CD8-positive, alpha-beta memory T cell (primary cell): Measurements from ENCODE around the gene DBT. TPM values are rescaled to one million over a fixed set of nuclear protein-coding genes. Genes with fewer than 3 reads are reported as not detected.

Source experiments
- CTCF ChIA-PET: fragments of 350-600 bp; sonication (Branson Sonifier 250); formaldehyde crosslinking; loops from one replicate; lab custom pipeline; 2021; ENCODE audit warnings: antibody characterized with exemption; lab: Charles Lee
- POLR2A ChIA-PET: fragments of 350-600 bp; sonication (Branson Sonifier 250); formaldehyde crosslinking; loops from one replicate; lab custom pipeline; 2021; ENCODE audit warnings: antibody characterized with exemption; lab: Charles Lee
- DNase-seq, 5 donors: peaks; one replicate each; pipeline versions ENCODE4 v3.0.0 to v3.0.0-alpha.2; 2020 to 2022; ENCODE audit warnings: mixed read lengths in 1 of 5
- H3K27ac ChIP-seq: one replicate; pipeline ENCODE4 v1.7.0; 2013; ENCODE audit warnings: low read depth, mild to moderate bottlenecking, low read length, moderate library complexity
- H3K27me3 ChIP-seq: 2 replicates; pipeline ENCODE4 v1.7.0; 2013; ENCODE audit warnings: low read length, mild to moderate bottlenecking; ENCODE audit not compliant: insufficient read depth, poor library complexity, severe bottlenecking
- H3K36me3 ChIP-seq: 2 replicates; pipeline ENCODE4 v1.7.0; 2013; ENCODE audit warnings: mild to moderate bottlenecking, low read length, moderate library complexity; ENCODE audit not compliant: insufficient read depth
- H3K4me1 ChIP-seq: 2 replicates; pipeline ENCODE4 v1.7.0; 2013; ENCODE audit warnings: mild to moderate bottlenecking, low read length, moderate library complexity; ENCODE audit not compliant: insufficient read depth
- H3K4me3 ChIP-seq: 2 replicates; pipeline ENCODE4 v1.7.0; 2013; ENCODE audit warnings: mild to moderate bottlenecking, low read length
- H3K9me3 ChIP-seq: 2 replicates; pipeline ENCODE4 v1.7.0; 2013; ENCODE audit warnings: mild to moderate bottlenecking, low read length
- H3K27ac Mint-ChIP-seq, 8 donors: one replicate each; pipeline ENCODE4 v1.8.0; 2020 to 2021; ENCODE audit warnings: mixed read lengths in 8 of 8, mild to moderate bottlenecking in 6 of 8, inconsistent platforms in 3 of 8, moderate library complexity in 3 of 8
- H3K27me3 Mint-ChIP-seq, 2 donors: one replicate each; pipeline ENCODE4 v1.8.0; 2020 to 2021; ENCODE audit warnings: mixed read lengths in 2 of 2, mild to moderate bottlenecking in 1 of 2, moderate library complexity in 1 of 2
- H3K36me3 Mint-ChIP-seq, 3 donors: one replicate each; pipeline ENCODE4 v1.8.0; 2020 to 2021; ENCODE audit warnings: mixed read lengths in 3 of 3, inconsistent platforms in 1 of 3, mild to moderate bottlenecking in 1 of 3
- H3K4me1 Mint-ChIP-seq, 3 donors: one replicate each; pipeline ENCODE4 v1.8.0; 2020 to 2021; ENCODE audit warnings: mixed read lengths in 3 of 3, inconsistent platforms in 1 of 3, mild to moderate bottlenecking in 1 of 3
- H3K4me3 Mint-ChIP-seq, 7 donors: one replicate each; pipeline ENCODE4 v1.8.0; 2020 to 2021; ENCODE audit warnings: mixed read lengths in 7 of 7, mild to moderate bottlenecking in 6 of 7, moderate library complexity in 4 of 7, inconsistent platforms in 2 of 7
- H3K9me3 Mint-ChIP-seq, 5 donors: one replicate each; pipeline ENCODE4 v1.8.0; 2020 to 2022; ENCODE audit warnings: mixed read lengths in 5 of 5, mild to moderate bottlenecking in 3 of 5, moderate library complexity in 2 of 5, inconsistent platforms in 1 of 5
- polyA plus RNA-seq: library from polyadenylated mRNA; unstranded; fragments of 300-500 nt; fragmentation: Illumina TruSeq; gene quantifications from one replicate; pipeline ENCODE4 v1.2.3, GENCODE V29; 2021
- total RNA-seq, 2 experiments: library from RNA; stranded (reverse); gene quantifications; one replicate each; pipeline ENCODE4 v1.2.3, GENCODE V29; 2021

The DBT gene
- total and polyA plus RNA-seq, 3 experiments from 2014 or later = 6.0 to 13.9 (median 13.6) TPM

GRCh38 chr1:100232156-100232555 is 17.5 kb downstream of the DBT start:
- DNase-seq = no peak
- no peaks in the 10 kb centered on the region for H3K4me1 ChIP-seq
- Mint-ChIP-seq H3K9me3 (no peaks in the 10 kb centered on the region), H3K36me3 (peaks cover 0 to 79% (median 23%) of the 10 kb centered on the region in 3 donors), H3K4me1 (peaks cover 0 to 9% (median 7%) of the 10 kb centered on the region in 3 donors), H3K27me3 (no peaks in the 10 kb centered on the region), H3K27ac (peak overlapping the region in 1 of 8 donors; percentile 15), H3K4me3 (no peak overlapping the region)
- no peaks in the 10 kb centered on the region for H3K27me3 ChIP-seq
- no peak overlapping the region for H3K4me3 ChIP-seq
- H3K27ac ChIP-seq = no peak overlapping the region
- ChIA-PET POLR2A (no interaction called here), CTCF (no interaction called here)
- peaks cover 7% of the 10 kb centered on the region for H3K36me3 ChIP-seq
- H3K9me3 ChIP-seq = no peaks in the 10 kb centered on the region

GRCh38 chr1:100231721-100232120 is 17.9 kb downstream of the DBT start:
- H3K9me3 Mint-ChIP-seq = no peaks in the 10 kb centered on the region
- H3K27me3 ChIP-seq = no peaks in the 10 kb centered on the region
- peaks cover 0 to 7% (median 2%) of the 10 kb centered on the region in 3 donors for H3K4me1 Mint-ChIP-seq
- H3K27ac Mint-ChIP-seq = peak overlapping the region in 1 of 8 donors; percentile 41
- no peaks in the 10 kb centered on the region for H3K27me3 Mint-ChIP-seq
- no peak overlapping the region for H3K4me3 Mint-ChIP-seq
- no peak overlapping the region for H3K4me3 ChIP-seq
- CTCF ChIA-PET = no interaction called here
- no peaks in the 10 kb centered on the region for H3K9me3 ChIP-seq
- POLR2A ChIA-PET = no interaction called here
- DNase-seq = no peak
- no peak overlapping the region for H3K27ac ChIP-seq
- H3K36me3 Mint-ChIP-seq = peaks cover 0 to 76% (median 23%) of the 10 kb centered on the region in 3 donors
- peaks cover 7% of the 10 kb centered on the region for H3K36me3 ChIP-seq
- no peaks in the 10 kb centered on the region for H3K4me1 ChIP-seq

GRCh38 chr1:100230765-100231164 is 18.9 kb downstream of the DBT start:
- Histone ChIP-seq H3K27me3 (no peaks in the 10 kb centered on the region), H3K9me3 (no peaks in the 10 kb centered on the region), H3K36me3 (peaks cover 7% of the 10 kb centered on the region), H3K4me3 (no peak overlapping the region), H3K27ac (no peak overlapping the region), H3K4me1 (no peaks in the 10 kb centered on the region)
- Mint-ChIP-seq H3K9me3 (no peaks in the 10 kb centered on the region), H3K27ac (no peak overlapping the region), H3K36me3 (peaks cover 0 to 74% (median 23%) of the 10 kb centered on the region in 3 donors), H3K4me3 (no peak overlapping the region), H3K4me1 (peaks cover 0 to under 1% (median 0%) of the 10 kb centered on the region in 3 donors), H3K27me3 (no peaks in the 10 kb centered on the region)
- DNase-seq = no peak
- POLR2A ChIA-PET = no interaction called here
- CTCF ChIA-PET = no interaction called here

GRCh38 chr1:100229681-100230443 is 19.8 kb downstream of the DBT start:
- Mint-ChIP-seq H3K27me3 (no peaks in the 10 kb centered on the region), H3K27ac (peak overlapping the region in 1 of 8 donors; percentile 4), H3K4me3 (no peak overlapping the region), H3K4me1 (no peaks in the 10 kb centered on the region), H3K36me3 (peaks cover 0 to 72% (median 24%) of the 10 kb centered on the region in 3 donors), H3K9me3 (no peaks in the 10 kb centered on the region)
- no peak for DNase-seq
- H3K36me3 ChIP-seq = peaks cover 5% of the 10 kb centered on the region
- CTCF ChIA-PET = no interaction called here
- no peaks in the 10 kb centered on the region for H3K9me3 ChIP-seq
- no peaks in the 10 kb centered on the region for H3K4me1 ChIP-seq
- no peak overlapping the region for H3K27ac ChIP-seq
- POLR2A ChIA-PET = no interaction called here
- no peaks in the 10 kb centered on the region for H3K27me3 ChIP-seq
- H3K4me3 ChIP-seq = no peak overlapping the region

GRCh38 chr1:100222428-100222827 is 27.2 kb downstream of the DBT start:
- CTCF ChIA-PET = interaction anchor here (0.9 to 1.2 kb wide), 3 partner anchors 10 to 15 kb away, joined by 3 read pairs; no protein-coding TSS in a partner anchor
- Mint-ChIP-seq H3K27ac (peak overlapping the region in 1 of 8 donors; percentile 25), H3K9me3 (no peaks in the 10 kb centered on the region), H3K4me3 (no peak overlapping the region), H3K4me1 (peaks cover 5 to 18% (median 15%) of the 10 kb centered on the region in 3 donors), H3K27me3 (no peaks in the 10 kb centered on the region), H3K36me3 (peaks cover 12 to 41% (median 14%) of the 10 kb centered on the region in 3 donors)
- no peaks in the 10 kb centered on the region for H3K9me3 ChIP-seq
- no peaks in the 10 kb centered on the region for H3K27me3 ChIP-seq
- no peaks in the 10 kb centered on the region for H3K4me1 ChIP-seq
- H3K36me3 ChIP-seq = no peaks in the 10 kb centered on the region
- no peak overlapping the region for H3K27ac ChIP-seq
- no peak overlapping the region for H3K4me3 ChIP-seq
- POLR2A ChIA-PET = no interaction called here
- no peak for DNase-seq

- H3K27me3 Mint-ChIP-seq = no peaks in the 10 kb centered on the region
- H3K4me1 Mint-ChIP-seq = peaks cover 5 to 18% (median 15%) of the 10 kb centered on the region in 3 donors
- ChIA-PET CTCF (no interaction called here), POLR2A (no interaction called here)
- DNase-seq = no peak
- no peaks in the 10 kb centered on the region for H3K4me1 ChIP-seq
- peak overlapping the region in 1 of 7 donors; percentile 3 for H3K4me3 Mint-ChIP-seq
- no peaks in the 10 kb centered on the region for H3K36me3 ChIP-seq
- H3K27ac ChIP-seq = no peak overlapping the region
- H3K9me3 Mint-ChIP-seq = no peaks in the 10 kb centered on the region
- H3K27me3 ChIP-seq = no peaks in the 10 kb centered on the region
- peaks cover 12 to 49% (median 16%) of the 10 kb centered on the region in 3 donors for H3K36me3 Mint-ChIP-seq
- H3K9me3 ChIP-seq = no peaks in the 10 kb centered on the region
- no peak overlapping the region for H3K4me3 ChIP-seq
- peak overlapping the region in 6 of 8 donors; percentile 40 to 81 (median 64) for H3K27ac Mint-ChIP-seq
Measured at GRCh38 chr1:100219883-100220282, 29.8 kb downstream of the DBT start.

GRCh38 chr1:100219457-100219856 is 30.2 kb downstream of the DBT start:
- peak overlapping the region in 6 of 8 donors; percentile 40 to 81 (median 64) for H3K27ac Mint-ChIP-seq
- H3K4me3 Mint-ChIP-seq = peak overlapping the region in 2 of 7 donors; percentile 3 to 28
- Histone ChIP-seq H3K36me3 (peaks cover 2% of the 10 kb centered on the region), H3K27ac (no peak overlapping the region), H3K27me3 (no peaks in the 10 kb centered on the region), H3K4me1 (no peaks in the 10 kb centered on the region), H3K4me3 (no peak overlapping the region), H3K9me3 (no peaks in the 10 kb centered on the region)
- no peaks in the 10 kb centered on the region for H3K27me3 Mint-ChIP-seq
- no peaks in the 10 kb centered on the region for H3K9me3 Mint-ChIP-seq
- ChIA-PET POLR2A (interaction anchor here (0.8 kb wide), 1 partner anchor 241 kb away, joined by 6 read pairs; no protein-coding TSS in a partner anchor), CTCF (no interaction called here)
- no peak for DNase-seq
- peaks cover 12 to 53% (median 18%) of the 10 kb centered on the region in 3 donors for H3K36me3 Mint-ChIP-seq
- H3K4me1 Mint-ChIP-seq = peaks cover 5 to 18% (median 15%) of the 10 kb centered on the region in 3 donors

GRCh38 chr1:100217834-100218233 is 31.8 kb downstream of the DBT start:
- H3K27me3 ChIP-seq = no peaks in the 10 kb centered on the region
- no peaks in the 10 kb centered on the region for H3K9me3 Mint-ChIP-seq
- ChIA-PET CTCF (no interaction called here), POLR2A (no interaction called here)
- DNase-seq = no peak
- H3K4me3 ChIP-seq = no peak overlapping the region
- H3K27ac Mint-ChIP-seq = peak overlapping the region in 1 of 8 donors; percentile 29
- no peak overlapping the region for H3K4me3 Mint-ChIP-seq
- peaks cover 12 to 61% (median 17%) of the 10 kb centered on the region in 3 donors for H3K36me3 Mint-ChIP-seq
- no peak overlapping the region for H3K27ac ChIP-seq
- H3K27me3 Mint-ChIP-seq = no peaks in the 10 kb centered on the region
- H3K36me3 ChIP-seq = peaks cover 10% of the 10 kb centered on the region
- H3K4me1 ChIP-seq = no peaks in the 10 kb centered on the region
- H3K4me1 Mint-ChIP-seq = peaks cover 5 to 17% (median 15%) of the 10 kb centered on the region in 3 donors
- no peaks in the 10 kb centered on the region for H3K9me3 ChIP-seq
